Mesothelial cell of epicardium (in vitro differentiated cells): ENCODE results near the gene BTBD16. TPM values are rescaled to one million over a fixed set of nuclear protein-coding genes. Genes with fewer than 3 reads are reported as not detected.

Experiments
- DNase-seq, 2 experiments: peaks; one replicate each; pipeline ENCODE4 v3.0.0; 2021; ENCODE audit warnings: low spot score in 2 of 2; ENCODE audit not compliant: unreplicated experiment in 2 of 2
- H3K27ac Mint-ChIP-seq: 2 replicates; pipeline ENCODE4 v1.8.0; 2021; ENCODE audit warnings: mixed read lengths
- H3K27me3 Mint-ChIP-seq: 2 replicates; pipeline ENCODE4 v1.8.0; 2021; ENCODE audit warnings: low read depth, mixed read lengths
- H3K36me3 Mint-ChIP-seq: 2 replicates; pipeline ENCODE4 v1.8.0; 2021; ENCODE audit warnings: mixed read lengths
- H3K4me1 Mint-ChIP-seq: 2 replicates; pipeline ENCODE4 v1.8.0; 2021; ENCODE audit warnings: mixed read lengths
- H3K4me3 Mint-ChIP-seq: 2 replicates; pipeline ENCODE4 v1.8.0; 2021; ENCODE audit warnings: mild to moderate bottlenecking, moderate library complexity, mixed read lengths
- H3K9me3 Mint-ChIP-seq: 2 replicates; pipeline ENCODE4 v1.8.0; 2021; ENCODE audit warnings: mixed read lengths
- CTCF ChIP-seq: fragments of 200-600 bp; sonication (generic); IDR thresholded peaks from one replicate; pipeline ENCODE4 v1.5.0; 2021; ENCODE audit warnings: antibody characterized with exemption; ENCODE audit not compliant: unreplicated experiment
- total RNA-seq: library from RNA; stranded (reverse); gene quantifications from 3 replicates; pipeline ENCODE4 v1.2.1, GENCODE V29; 2021

BTBD16 gene
- total RNA-seq, 1 donor from 2014 or later: not detected

- peaks cover 2% of the 10 kb centered on the region for H3K4me1 Mint-ChIP-seq
- DNase-seq: no peak
- H3K36me3 Mint-ChIP-seq: peaks cover 22% of the 10 kb centered on the region
- no peak overlapping the region for H3K4me3 Mint-ChIP-seq
- TF ChIP-seq CTCF: no peak
- no peaks in the 10 kb centered on the region for H3K9me3 Mint-ChIP-seq
- H3K27ac Mint-ChIP-seq: no peak overlapping the region
- no peaks in the 10 kb centered on the region for H3K27me3 Mint-ChIP-seq
These were observed 27.5 kb upstream of the BTBD16 start for GRCh38 chr10:122243550-122243949.

GRCh38 chr10:122244001-122244975 is 26.8 kb upstream of the BTBD16 start:
- no peaks in the 10 kb centered on the region for H3K9me3 Mint-ChIP-seq
- H3K4me3 Mint-ChIP-seq: no peak overlapping the region
- no peak overlapping the region for H3K27ac Mint-ChIP-seq
- no peak for DNase-seq
- H3K4me1 Mint-ChIP-seq: peaks cover 2% of the 10 kb centered on the region
- no peak for TF ChIP-seq CTCF
- no peaks in the 10 kb centered on the region for H3K27me3 Mint-ChIP-seq
- H3K36me3 Mint-ChIP-seq: peaks cover 21% of the 10 kb centered on the region

GRCh38 chr10:122245136-122245535 is 26.0 kb upstream of the BTBD16 start:
- H3K4me3 Mint-ChIP-seq: no peak overlapping the region
- H3K9me3 Mint-ChIP-seq: no peaks in the 10 kb centered on the region
- H3K4me1 Mint-ChIP-seq: peaks cover 2% of the 10 kb centered on the region
- TF ChIP-seq CTCF: no peak
- no peak overlapping the region for H3K27ac Mint-ChIP-seq
- no peak for DNase-seq
- H3K36me3 Mint-ChIP-seq: peaks cover 21% of the 10 kb centered on the region
- H3K27me3 Mint-ChIP-seq: no peaks in the 10 kb centered on the region

- no peak overlapping the region for H3K27ac Mint-ChIP-seq
- peaks cover 18% of the 10 kb centered on the region for H3K36me3 Mint-ChIP-seq
- no peak for TF ChIP-seq CTCF
- H3K9me3 Mint-ChIP-seq: no peaks in the 10 kb centered on the region
- no peaks in the 10 kb centered on the region for H3K27me3 Mint-ChIP-seq
- H3K4me3 Mint-ChIP-seq: no peak overlapping the region
- no peak for DNase-seq
- H3K4me1 Mint-ChIP-seq: peaks cover 2% of the 10 kb centered on the region
These were observed 25.2 kb upstream of the BTBD16 start for GRCh38 chr10:122245897-122246296.

GRCh38 chr10:122246830-122247520 is 24.1 kb upstream of the BTBD16 start:
- H3K27ac Mint-ChIP-seq: no peak overlapping the region

More at GRCh38 chr10:122246830-122247520, 24.1 kb upstream of the BTBD16 start:
- Mint-ChIP-seq H3K36me3 (peaks cover 13% of the 10 kb centered on the region), H3K4me1 (peaks cover 2% of the 10 kb centered on the region), H3K27me3 (no peaks in the 10 kb centered on the region), H3K4me3 (no peak overlapping the region), H3K9me3 (no peaks in the 10 kb centered on the region)
- TF ChIP-seq CTCF: no peak
- DNase-seq: no peak
